ENCODE measurements around the gene CMIP. TPM values are rescaled to one million over a fixed set of nuclear protein-coding genes. Genes with fewer than 3 reads are reported as not detected.

The CMIP gene
- total RNA-seq, 1 experiment from 2014 or later, result 63.7 TPM

DNA sequence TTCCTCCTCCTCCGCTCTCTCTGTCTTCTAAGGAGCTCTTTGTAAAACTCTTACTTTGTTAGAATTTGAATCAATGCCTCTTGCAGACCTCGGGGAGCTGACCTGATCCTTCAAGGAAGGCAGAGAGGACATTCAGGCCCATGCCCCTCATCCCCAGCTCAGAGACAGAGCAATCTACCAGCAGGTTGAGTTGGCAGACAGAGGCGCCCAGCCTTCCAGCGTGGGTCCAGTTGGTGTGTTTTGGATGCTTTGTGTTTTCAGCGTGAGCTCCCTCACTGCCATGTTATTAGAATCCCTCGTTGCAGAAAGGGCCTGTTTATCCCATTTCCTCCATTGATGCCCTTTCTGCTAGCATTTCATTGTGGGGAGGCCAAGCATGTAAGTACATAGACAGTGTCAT, 167.1 kb downstream of the CMIP start:
- DNase-seq (ENCODE audit: low spot score) (no peak), ATAC-seq (no peak)
- Mint-ChIP-seq H3K4me3 (no peak overlapping the region), H3K36me3 (peaks cover 18% of the 10 kb centered on the region), H3K27me3 (ENCODE audit: low read depth) (no peaks in the 10 kb centered on the region), H3K27ac (peak overlapping the region; percentile 9; the same call in 1 of the 2 replicates), H3K4me1 (no peaks in the 10 kb centered on the region), H3K9me3 (no peaks in the 10 kb centered on the region)
- ChIA-PET CTCF (interaction anchor here (0.9 kb wide), 1 partner anchor 118 kb away, joined by 3 read pairs; no protein-coding TSS in a partner anchor), POLR2A (interaction anchor here (1.4 kb wide), 1 partner anchor 10 kb away, joined by 3 read pairs; no protein-coding TSS in a partner anchor)
- TF ChIP-seq ZNF121 (CRISPR knock-in tag; IDR thresholded peaks at IDR 0.05), result no peak
- TF ChIP-seq, protein P1, sequence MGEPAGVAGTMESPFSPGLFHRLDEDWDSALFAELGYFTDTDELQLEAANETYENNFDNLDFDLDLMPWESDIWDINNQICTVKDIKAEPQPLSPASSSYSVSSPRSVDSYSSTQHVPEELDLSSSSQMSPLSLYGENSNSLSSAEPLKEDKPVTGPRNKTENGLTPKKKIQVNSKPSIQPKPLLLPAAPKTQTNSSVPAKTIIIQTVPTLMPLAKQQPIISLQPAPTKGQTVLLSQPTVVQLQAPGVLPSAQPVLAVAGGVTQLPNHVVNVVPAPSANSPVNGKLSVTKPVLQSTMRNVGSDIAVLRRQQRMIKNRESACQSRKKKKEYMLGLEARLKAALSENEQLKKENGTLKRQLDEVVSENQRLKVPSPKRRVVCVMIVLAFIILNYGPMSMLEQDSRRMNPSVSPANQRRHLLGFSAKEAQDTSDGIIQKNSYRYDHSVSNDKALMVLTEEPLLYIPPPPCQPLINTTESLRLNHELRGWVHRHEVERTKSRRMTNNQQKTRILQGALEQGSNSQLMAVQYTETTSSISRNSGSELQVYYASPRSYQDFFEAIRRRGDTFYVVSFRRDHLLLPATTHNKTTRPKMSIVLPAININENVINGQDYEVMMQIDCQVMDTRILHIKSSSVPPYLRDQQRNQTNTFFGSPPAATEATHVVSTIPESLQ (CRISPR knock-in tag; IDR thresholded peaks at IDR 0.05), result no peak

DNA sequence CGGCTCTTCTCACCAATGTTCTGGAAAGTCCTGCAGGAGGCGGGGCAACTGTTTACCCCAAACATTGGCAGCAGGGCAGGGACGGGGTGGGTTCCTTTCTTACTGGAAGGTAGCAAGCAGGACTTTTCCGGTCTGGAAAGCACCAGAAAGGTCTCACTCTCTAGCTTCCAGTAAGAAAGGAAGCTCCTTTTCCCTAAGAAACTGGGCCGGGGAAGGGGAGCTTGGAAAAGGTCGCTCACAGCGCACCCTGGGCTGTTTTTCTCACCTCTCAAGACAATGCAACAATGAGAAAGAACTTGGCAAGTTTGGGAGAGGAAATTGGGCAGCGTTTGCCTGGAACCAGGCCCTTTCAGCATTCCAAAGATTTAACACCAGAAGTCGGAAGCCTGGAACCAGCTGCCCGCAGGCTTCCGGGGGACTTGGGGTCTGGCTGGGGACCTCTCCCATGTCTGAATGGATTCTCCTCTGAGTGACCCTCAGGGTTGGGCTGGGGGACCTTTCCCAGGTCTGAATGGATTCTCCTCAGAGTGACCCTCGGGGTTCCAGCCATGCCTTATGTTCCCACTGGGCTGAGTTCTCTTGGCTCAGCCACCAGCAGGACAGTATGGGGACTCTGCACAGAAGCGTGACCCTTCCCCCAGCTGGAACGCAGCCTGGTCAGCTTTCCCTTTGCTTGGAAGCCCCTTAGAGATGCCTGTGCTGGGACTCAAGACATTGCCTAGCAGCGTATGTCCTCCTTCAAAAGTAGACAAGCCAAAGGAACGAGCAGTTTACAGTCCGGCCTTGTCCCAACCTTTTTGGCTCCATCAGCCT, 167.9 kb downstream of the CMIP start:
- ChIA-PET POLR2A (no interaction called here), CTCF (interaction anchor here (1.1 to 1.3 kb wide), 2 partner anchors 85 to 209 kb away, joined by 3 to 4 read pairs; no protein-coding TSS in a partner anchor)
- Mint-ChIP-seq H3K27me3 (ENCODE audit: low read depth) (no peaks in the 10 kb centered on the region), H3K4me1 (no peaks in the 10 kb centered on the region), H3K36me3 (peaks cover 21% of the 10 kb centered on the region), H3K4me3 (no peak overlapping the region), H3K27ac (no peak overlapping the region), H3K9me3 (no peaks in the 10 kb centered on the region)
- ATAC-seq, result no peak
- no peak for DNase-seq (ENCODE audit: low spot score)
- no peak for TF ChIP-seq FOXJ3 (CRISPR knock-in tag; IDR thresholded peaks at IDR 0.05; ENCODE audit: borderline replicate concordance)
- TF ChIP-seq ATF1 (CRISPR knock-in tag; IDR thresholded peaks at IDR 0.05), result no peak

DNA sequence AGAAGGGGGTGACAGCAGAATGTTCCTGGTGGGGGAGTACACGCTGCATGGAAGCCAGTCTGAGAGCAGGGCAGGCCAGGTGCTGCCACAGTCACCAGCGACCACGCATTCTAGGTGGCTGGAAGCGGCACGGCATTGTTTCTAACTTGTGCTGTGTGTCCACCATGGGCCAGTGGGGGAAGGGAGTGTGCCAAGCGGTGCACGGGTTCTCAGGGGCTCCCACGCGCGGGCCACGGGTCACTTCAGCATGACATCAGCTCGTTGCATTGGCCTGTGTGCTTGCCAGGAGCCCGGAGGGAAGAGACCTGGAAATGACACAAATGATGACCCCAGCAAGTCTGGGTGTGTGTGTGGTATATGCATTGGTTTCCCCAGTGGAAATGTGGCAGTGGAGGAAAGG, 169.6 kb downstream of the CMIP start:
- Mint-ChIP-seq H3K4me3 (no peak overlapping the region), H3K4me1 (no peaks in the 10 kb centered on the region), H3K9me3 (no peaks in the 10 kb centered on the region), H3K36me3 (peaks cover 21% of the 10 kb centered on the region), H3K27me3 (ENCODE audit: low read depth) (no peaks in the 10 kb centered on the region), H3K27ac (no peak overlapping the region)
- CTCF ChIA-PET, result no interaction called here
- no peak for ATAC-seq
- no peak for DNase-seq (ENCODE audit: low spot score)
- POLR2A ChIA-PET, result no interaction called here
- TF ChIP-seq, protein P2, sequence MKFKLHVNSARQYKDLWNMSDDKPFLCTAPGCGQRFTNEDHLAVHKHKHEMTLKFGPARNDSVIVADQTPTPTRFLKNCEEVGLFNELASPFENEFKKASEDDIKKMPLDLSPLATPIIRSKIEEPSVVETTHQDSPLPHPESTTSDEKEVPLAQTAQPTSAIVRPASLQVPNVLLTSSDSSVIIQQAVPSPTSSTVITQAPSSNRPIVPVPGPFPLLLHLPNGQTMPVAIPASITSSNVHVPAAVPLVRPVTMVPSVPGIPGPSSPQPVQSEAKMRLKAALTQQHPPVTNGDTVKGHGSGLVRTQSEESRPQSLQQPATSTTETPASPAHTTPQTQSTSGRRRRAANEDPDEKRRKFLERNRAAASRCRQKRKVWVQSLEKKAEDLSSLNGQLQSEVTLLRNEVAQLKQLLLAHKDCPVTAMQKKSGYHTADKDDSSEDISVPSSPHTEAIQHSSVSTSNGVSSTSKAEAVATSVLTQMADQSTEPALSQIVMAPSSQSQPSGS (CRISPR knock-in tag; IDR thresholded peaks at IDR 0.05; ENCODE audit: borderline replicate concordance, low read depth), result no peak
- TF ChIP-seq, protein P3, sequence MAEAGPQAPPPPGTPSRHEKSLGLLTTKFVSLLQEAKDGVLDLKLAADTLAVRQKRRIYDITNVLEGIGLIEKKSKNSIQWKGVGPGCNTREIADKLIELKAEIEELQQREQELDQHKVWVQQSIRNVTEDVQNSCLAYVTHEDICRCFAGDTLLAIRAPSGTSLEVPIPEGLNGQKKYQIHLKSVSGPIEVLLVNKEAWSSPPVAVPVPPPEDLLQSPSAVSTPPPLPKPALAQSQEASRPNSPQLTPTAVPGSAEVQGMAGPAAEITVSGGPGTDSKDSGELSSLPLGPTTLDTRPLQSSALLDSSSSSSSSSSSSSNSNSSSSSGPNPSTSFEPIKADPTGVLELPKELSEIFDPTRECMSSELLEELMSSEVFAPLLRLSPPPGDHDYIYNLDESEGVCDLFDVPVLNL (CRISPR knock-in tag; IDR thresholded peaks at IDR 0.05; ENCODE audit: borderline replicate concordance, low read depth), result no peak
- TF ChIP-seq, protein P4, sequence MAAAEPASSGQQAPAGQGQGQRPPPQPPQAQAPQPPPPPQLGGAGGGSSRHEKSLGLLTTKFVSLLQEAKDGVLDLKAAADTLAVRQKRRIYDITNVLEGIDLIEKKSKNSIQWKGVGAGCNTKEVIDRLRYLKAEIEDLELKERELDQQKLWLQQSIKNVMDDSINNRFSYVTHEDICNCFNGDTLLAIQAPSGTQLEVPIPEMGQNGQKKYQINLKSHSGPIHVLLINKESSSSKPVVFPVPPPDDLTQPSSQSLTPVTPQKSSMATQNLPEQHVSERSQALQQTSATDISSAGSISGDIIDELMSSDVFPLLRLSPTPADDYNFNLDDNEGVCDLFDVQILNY (CRISPR knock-in tag; IDR thresholded peaks at IDR 0.05), result no peak
- TF ChIP-seq SMAD4 (CRISPR knock-in tag; IDR thresholded peaks at IDR 0.05) (no peak), ZNF121 (CRISPR knock-in tag; IDR thresholded peaks at IDR 0.05) (no peak), ZNF423 (CRISPR knock-in tag; IDR thresholded peaks at IDR 0.05) (no peak), NR2C2 (CRISPR knock-in tag; IDR thresholded peaks at IDR 0.05) (no peak), ETV6 (CRISPR knock-in tag; IDR thresholded peaks at IDR 0.05) (no peak), EMX1 (CRISPR knock-in tag; IDR thresholded peaks at IDR 0.05) (no peak), TP53 (CRISPR knock-in tag; IDR thresholded peaks at IDR 0.05) (no peak), ZNF138 (CRISPR knock-in tag; conservative IDR thresholded peaks at IDR 0.05) (no peak), KAT7 (CRISPR knock-in tag; IDR thresholded peaks at IDR 0.05; ENCODE audit: borderline replicate concordance) (no peak), NFYB (CRISPR knock-in tag; conservative IDR thresholded peaks at IDR 0.05; ENCODE audit: low read depth) (no peak), CREM (CRISPR knock-in tag; IDR thresholded peaks at IDR 0.05) (no peak), PRRX2 (CRISPR knock-in tag; IDR thresholded peaks at IDR 0.05) (no peak)
- TF ChIP-seq, protein P5, sequence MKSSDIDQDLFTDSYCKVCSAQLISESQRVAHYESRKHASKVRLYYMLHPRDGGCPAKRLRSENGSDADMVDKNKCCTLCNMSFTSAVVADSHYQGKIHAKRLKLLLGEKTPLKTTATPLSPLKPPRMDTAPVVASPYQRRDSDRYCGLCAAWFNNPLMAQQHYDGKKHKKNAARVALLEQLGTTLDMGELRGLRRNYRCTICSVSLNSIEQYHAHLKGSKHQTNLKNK (CRISPR knock-in tag; IDR thresholded peaks at IDR 0.05), result no peak
- TF ChIP-seq, protein P6, sequence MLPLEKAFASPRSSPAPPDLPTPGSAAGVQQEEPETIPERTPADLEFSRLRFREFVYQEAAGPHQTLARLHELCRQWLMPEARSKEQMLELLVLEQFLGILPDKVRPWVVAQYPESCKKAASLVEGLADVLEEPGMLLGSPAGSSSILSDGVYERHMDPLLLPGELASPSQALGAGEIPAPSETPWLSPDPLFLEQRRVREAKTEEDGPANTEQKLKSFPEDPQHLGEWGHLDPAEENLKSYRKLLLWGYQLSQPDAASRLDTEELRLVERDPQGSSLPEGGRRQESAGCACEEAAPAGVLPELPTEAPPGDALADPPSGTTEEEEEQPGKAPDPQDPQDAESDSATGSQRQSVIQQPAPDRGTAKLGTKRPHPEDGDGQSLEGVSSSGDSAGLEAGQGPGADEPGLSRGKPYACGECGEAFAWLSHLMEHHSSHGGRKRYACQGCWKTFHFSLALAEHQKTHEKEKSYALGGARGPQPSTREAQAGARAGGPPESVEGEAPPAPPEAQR (CRISPR knock-in tag; IDR thresholded peaks at IDR 0.05), result no peak
- TF ChIP-seq, protein P7, sequence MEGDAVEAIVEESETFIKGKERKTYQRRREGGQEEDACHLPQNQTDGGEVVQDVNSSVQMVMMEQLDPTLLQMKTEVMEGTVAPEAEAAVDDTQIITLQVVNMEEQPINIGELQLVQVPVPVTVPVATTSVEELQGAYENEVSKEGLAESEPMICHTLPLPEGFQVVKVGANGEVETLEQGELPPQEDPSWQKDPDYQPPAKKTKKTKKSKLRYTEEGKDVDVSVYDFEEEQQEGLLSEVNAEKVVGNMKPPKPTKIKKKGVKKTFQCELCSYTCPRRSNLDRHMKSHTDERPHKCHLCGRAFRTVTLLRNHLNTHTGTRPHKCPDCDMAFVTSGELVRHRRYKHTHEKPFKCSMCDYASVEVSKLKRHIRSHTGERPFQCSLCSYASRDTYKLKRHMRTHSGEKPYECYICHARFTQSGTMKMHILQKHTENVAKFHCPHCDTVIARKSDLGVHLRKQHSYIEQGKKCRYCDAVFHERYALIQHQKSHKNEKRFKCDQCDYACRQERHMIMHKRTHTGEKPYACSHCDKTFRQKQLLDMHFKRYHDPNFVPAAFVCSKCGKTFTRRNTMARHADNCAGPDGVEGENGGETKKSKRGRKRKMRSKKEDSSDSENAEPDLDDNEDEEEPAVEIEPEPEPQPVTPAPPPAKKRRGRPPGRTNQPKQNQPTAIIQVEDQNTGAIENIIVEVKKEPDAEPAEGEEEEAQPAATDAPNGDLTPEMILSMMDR (IDR thresholded peaks at IDR 0.05), result no peak
- TF ChIP-seq, protein P8, sequence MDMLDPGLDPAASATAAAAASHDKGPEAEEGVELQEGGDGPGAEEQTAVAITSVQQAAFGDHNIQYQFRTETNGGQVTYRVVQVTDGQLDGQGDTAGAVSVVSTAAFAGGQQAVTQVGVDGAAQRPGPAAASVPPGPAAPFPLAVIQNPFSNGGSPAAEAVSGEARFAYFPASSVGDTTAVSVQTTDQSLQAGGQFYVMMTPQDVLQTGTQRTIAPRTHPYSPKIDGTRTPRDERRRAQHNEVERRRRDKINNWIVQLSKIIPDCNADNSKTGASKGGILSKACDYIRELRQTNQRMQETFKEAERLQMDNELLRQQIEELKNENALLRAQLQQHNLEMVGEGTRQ (CRISPR knock-in tag; IDR thresholded peaks at IDR 0.05), result no peak

Measured in WTC11 (cell line).